NCI-H82 treated with DMSO at 0.1 percent for 48 hours (cell line): Measurements from ENCODE around the gene RAC2.

ENCODE experiments used
- DNase-seq: peaks from one replicate; lab custom pipeline; 2025; ENCODE audit not compliant: unreplicated experiment; lab: John Stamatoyannopoulos, UW

The RAC2 gene

DNA sequence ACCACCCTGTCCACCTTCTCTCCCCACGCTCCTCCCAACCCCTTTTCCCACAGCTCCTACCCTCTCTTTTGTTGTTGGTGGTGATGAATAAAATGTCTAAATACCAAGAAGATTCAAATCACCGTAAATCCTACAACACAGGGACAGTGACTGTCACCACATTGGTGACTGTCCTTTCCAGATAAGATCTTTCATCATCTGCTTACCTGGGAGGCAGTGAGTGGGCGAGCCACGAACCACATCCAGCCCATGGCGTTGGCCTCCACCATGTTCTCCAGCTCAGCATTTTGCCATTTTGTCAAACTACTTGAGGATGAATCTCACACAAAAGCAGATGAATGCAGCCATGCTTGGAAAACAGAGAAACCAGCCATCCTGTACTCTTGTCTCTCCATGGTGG is 31.6 kb upstream of the RAC2 start:
- no peak for DNase-seq

DNA sequence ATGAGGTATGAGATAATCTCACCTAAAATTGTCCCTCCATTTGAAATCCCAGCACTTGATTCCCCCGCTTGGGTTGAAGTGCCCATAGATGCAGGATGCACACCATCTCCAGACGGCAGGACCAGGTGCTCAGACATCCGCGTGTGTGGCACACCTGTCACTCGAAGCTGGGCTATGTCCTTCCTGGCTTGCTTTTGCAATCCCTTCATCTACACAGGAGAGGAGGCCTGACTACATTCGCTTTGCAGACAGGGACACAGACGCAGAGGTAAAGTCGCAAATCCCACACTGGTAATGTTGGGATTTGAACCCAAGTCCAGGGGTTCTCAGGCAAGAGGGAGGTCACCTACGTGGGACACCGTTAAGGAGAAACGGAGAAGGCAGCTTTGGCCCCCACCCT is 31.1 kb upstream of the RAC2 start:
- no peak for DNase-seq

DNA sequence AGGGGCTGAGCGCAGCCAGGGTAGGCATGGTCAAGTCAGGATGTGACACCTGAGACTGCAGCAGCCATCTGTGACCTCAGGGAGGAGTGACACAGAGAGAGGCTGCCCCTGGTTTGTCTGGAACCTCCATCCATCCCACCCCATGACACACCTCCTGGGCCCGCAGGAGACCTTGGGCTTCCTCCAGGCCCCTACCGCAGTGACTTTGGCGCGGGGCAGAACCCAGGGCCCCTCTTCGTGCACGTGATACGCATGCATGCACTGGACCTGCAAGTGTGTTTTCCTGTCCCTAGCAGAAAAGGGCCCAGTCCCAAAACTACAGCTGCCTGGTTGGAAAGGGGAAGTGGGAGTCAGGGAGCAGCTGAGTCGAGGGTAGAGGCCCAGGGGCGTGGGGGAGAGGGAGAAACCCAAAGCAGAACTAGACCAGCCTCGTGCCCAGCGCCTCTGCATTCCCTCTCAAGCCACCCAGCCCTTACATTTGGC is 30.4 kb upstream of the RAC2 start:
- DNase-seq = no peak

DNA sequence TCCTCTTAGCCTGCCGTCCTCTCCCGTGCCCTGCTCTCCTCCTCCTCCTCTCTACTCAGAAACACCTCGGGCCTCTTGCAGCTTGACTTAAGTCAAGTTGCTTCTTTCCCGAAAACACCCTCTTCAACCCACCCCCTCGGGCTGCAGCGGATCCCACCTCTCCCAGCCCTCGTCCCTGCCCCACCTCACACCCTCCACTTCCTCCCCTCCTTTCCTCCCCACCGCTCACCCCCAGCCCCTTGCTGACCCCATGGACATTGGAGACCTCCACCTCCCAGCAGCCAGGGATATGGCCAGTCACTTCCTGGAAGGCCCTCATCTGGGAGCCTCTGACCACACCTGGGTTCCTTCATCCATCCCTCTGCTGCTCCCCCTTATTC is 29.8 kb upstream of the RAC2 start:
- no peak for DNase-seq

DNA sequence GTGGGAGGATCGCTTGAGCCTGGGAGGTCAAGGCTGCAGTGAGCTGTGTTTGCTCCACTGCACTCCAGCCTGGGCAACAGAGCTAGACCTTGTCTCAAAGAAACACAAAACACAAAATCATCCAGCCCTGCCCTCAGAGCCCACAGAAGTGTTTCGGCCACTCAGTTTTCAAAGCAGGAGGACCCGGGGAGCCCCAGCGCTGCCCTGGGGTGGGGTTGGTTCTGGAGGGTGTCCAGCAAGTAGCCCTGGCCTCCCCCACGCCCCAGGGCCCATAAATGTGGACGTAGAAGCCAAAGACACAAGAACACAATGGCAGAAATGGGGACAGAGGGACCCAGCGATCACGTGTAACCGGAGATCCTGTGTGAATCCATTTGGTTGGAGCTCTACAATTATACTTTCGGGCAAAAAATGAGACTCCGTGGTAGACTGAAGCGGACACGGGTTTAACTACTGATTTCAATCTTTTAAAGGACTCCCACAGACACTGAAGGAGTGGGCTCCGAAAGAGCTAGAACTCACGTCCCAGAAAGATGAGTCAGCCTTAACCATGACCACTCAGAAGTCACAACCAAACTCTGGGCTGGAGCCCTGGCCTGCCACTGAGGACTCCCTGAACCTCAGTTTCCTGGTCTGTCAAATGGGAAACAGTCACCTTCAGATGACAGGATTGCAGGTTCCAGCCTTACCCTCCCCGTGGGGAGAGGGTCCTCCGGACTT is 29.2 kb upstream of the RAC2 start:
- no peak for DNase-seq

DNA sequence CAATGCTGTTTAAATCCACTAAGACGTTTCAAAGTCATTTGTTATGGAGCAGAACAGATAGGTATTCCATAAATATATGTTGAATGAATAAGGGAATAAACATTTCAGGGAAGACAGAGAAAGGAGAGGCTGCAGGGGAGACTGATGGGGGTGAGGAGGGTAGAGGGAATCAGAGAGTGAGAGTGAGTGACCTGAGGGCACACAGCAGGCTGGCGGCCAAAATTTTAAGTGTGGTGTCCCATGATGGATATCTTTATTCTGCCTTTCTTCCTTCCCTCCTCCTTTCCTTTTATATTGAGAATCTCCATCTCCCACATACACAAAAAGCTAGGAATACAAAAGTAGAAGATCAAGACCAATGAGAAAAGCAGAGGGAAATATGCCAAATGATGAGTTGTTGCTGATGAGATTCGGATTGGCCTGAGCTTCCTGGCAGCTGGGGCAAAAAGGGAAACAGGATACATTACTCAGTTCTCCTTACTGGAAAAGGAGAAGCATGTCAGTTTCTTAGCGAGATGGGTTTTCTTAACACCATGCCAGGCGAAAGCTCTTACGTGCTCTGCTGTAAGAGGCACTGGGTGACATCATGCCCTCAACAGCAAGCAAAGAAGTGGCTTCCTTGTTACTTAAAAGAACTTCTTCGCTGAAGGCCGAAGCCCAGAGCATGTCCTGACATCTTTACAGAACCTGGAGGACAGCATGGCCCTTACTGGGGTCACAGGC is 27.0 kb upstream of the RAC2 start:
- DNase-seq = no peak

DNA sequence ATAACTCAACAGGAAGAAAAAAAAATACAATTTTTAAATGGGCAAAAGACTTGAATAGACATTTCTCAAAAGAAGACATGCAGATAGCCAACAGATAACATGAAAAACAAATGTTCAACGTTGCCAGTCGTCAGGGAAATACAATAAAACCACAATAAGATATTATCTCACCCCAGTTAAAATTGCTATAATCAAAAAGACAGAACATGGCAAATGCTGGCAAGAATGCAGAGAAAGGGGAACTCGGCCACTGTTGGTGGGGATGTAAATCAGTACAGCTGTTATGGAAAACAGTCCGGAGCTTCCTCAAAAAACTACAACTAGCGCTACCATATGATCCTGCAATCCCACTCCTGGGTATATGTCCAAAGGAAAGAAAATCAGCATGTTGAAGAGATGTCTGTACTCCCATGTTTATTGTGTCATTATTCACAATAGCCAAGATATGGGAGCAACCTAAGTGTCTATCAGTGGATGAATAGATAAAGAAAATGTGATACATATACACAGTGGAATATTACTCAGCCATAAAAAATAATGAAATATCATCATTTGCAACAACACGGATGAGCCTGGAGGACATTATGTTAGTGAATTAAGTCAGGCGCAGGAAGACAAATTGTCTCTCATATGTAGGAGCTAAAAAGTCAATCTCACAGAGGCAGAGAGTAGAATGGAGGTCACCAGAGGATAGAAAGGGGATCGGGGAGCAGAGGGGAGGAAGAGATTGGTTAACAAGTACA is 26.0 kb upstream of the RAC2 start:
- DNase-seq = no peak

DNA sequence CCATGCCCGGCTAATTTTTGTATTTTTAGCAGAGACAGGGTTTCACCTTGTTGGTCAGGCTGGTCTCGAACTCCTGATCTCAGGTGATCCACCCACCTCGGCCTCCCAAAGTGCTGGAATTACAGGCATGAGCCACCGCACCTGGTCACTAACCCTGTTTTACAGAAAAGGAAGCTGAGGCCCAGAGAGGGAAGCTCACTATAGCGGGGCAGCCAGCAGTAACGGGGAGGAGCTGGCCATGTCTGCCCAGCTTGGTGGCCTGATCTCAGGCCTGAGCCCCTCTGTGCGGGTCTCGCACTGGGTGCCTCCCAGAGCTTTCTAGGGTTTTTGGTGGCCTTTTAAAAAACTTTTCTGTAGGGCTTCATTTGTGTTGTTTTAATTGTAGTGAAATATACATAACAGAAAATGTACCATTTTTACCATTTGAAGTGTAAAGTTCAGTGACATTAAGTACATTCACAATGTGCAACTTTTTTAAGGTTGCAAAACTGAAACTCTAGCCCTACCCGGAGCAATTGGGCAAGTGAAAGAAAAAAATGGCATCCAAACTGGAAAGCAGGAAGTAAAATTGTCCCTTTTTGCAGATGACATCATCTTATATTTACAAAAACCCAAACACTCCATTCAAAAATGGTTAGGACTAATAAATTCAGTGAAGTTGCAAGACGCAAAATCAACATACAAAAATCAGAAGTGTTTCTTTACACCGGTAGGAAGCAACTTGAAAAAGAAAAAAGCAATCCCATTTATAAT is 23.8 kb upstream of the RAC2 start:
- DNase-seq = no peak

DNA sequence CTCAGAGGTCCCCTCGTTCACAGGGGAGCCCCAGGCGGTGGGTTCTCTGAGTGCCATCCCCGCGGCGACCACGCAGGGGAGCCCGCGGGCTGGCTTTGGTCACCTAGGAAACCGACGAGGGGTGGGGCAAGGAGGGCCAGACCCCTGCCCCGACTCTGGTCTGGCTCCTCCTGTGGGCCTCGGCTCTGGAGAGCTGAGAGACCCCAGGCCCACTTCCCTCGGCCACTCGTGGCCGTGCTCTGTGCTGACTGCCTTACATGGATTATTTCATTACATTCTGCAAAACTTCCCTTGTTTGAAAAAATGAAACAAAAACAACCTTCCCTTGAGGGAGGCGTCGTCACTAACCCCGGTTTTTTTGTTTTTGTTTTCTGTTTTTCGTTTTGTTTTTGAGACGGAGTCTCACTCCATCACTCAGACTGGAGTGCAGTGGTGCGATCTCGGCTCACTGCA is 23.1 kb upstream of the RAC2 start:
- no peak for DNase-seq

DNA sequence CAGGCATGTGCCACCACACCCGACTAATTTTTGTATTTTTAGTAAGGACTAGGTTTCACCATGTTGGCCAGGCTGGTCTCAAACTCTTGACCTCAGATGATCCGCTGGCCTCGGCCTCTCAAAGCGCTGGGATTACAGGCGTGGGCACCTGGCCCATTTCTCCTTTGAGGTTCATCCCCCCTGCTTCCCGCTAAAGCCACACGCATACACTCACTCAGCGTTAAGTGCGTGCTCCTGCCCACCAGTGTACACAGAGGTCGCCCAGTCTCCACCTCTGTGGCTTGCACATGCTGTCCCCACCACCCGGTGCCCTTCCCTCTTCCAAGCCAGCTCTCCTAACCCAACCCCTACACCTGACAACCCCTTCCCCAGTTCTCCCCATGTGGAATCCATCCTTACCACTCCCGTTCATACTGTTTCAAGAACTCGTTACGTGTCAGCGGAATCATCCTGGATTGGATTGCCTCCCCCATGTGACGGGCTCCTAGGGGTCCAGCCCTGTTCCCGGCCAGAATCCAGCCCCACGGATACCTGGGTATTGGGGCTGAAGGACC is 22.6 kb upstream of the RAC2 start:
- no peak for DNase-seq

DNA sequence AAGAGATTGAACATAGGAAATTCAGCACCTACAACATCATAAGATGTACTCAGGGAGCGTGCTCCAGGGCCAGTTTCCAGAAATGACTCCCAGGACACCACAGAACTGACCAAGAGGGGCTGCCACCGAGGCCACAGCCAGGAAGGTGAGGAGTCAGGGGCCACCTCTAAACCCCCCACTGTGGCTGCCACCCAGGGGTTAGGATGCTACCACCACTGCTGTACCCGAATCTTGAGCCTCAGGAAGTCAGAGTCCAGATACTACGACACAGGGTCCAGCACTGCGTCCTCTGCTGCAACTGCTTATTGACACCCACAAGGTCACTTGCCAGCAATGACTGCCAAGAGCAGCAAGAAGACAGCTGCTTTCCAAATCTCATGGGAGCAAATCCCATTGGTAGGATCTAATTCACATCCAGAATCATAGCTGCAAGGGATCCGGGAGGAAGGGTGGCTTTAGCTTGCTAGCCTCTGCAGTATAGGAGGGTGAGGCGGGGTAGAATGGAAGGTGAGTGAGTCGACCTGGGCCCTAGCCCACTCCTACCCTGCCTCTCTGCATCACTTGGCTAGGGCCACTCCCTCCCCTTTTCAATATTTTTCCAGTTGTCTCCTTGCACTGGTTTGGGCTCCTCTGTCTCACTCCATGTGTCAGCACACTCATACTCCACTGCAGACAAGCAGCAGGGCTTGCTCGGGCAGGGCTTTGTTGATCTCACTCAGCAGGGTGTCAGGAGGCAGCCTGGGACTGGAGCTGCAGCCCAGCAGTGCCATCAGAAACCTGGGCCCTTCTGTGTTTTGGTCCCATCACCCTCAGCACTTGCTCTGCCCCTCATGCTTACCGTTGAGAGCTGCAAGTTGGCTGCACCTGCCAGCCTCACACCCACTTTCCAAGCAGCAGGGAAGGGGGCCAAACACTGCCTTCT is 20.2 kb upstream of the RAC2 start:
- DNase-seq = no peak

DNA sequence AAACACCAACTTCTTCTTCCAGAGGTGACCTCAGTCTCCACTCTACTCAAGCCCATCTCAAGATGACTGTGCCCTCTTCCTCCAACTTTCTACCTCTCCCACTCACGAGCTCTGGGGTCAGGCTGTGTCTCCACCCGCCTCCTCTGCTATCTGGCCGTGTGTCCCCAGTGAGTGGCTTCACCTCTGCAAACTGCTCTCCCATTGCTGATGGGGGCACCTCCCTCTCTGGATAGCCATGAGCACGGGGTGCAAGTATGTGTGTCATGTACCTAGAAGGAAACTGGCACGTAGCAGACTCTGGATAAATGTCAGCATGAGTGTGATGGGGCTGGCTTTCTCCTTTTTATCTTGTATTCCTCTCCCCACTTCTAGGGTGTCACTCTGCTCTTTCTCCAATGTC is 18.3 kb upstream of the RAC2 start:
- no peak for DNase-seq

DNA sequence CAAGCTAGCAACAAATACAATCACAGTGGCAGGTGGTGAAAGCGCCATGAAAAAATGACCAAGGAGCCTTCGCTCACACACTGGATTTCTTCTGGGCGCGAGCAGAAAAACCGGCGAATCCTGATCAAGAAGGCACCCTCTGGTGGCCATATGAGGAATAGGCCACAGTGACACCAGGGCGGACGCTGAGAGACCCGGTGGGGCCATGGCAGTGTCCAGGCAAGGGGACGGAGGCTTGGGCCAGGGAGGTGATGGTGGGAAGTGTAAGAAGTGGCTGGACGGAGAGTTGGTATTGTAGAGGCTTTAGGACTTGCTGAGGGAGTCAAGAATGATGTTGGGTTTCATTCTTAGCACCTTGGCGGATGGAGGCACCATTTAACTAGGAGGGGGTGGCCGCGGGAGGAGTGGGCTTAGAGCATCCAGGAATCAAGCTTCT is 16.9 kb upstream of the RAC2 start:
- no peak for DNase-seq

DNA sequence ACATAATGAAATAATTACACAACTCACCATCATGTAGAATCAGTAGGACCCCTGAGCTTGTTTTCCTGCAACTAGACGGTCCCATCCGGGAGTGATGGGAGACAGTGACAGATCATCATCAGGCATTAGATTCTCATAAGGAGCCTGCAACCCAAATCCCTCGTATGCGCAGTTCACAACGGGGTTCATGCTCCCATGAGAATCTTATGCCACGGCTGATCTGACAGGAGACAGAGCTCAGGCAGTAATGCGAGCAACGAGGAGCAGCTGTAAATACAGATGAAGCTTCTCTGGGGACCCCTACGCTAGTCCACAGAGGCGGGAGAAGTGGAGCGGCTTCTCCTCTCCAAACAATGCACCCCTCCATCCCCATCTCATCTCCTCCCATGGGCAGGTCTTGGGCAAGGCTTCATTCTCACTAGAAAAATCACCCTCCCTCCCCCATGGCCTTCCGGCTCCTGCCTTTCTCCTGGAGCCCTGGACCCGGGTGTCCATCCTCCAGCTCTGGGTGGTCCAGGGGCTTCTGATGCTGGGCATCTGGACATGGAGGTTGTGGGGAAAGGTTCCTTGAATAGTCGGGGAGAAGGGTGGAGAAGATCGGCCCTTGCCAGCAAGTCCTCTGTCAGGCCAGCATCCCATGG is 16.2 kb upstream of the RAC2 start:
- DNase-seq = no peak

DNA sequence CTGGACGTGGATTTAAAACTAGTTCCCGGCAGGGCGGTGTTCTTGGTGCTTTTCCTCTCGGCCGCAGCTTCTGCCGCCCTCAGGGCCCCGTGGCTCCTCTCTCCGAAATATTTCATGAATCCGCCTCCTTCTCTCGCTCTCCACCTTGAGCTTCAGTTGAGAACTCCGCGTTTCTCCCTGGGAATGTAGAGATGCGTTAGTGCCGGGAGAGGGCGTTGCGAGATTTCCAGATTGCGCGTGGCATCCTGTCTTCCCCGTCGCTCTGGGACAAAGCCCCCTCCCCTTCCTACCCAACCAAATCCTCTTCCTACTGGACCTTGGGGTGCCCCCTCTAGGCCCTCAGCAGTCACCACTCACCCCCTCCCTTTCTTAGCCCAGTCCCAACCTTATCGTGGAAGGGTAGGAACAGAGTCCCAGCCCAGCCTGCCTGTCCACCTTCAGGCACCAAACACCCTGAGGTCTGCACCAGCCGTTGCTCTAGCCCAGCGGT is 15.5 kb upstream of the RAC2 start:
- no peak for DNase-seq

DNA sequence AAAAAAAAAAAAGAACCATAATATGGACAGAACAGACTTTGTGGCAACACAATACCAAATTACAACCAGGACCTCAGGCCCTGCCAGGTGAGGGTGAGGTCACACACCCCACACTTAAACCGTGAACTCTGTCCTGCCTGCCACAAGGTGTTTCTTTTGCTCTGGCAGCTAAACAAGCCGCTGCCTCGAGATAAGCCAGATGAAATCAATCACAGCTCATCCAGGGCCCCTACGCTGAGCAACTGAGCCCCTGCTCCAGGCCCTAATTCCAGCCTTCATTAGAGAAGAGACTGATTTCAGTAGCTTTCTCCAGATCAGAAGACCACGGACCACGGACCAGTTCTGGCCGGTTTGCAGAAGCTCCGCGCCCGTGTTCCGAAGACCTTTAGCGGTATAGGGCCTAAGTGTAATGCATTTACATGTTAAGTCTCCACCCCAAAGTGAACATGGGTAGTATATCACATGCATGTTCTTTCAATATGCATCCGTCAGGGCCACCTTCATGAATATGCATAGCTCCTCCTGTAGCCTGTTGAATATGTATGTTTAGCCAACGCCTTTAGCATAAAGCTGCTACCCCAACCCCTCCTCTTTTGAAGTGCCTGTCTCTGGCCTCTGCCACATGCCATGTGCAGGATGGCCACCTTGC is 14.8 kb upstream of the RAC2 start:
- DNase-seq = no peak

DNA sequence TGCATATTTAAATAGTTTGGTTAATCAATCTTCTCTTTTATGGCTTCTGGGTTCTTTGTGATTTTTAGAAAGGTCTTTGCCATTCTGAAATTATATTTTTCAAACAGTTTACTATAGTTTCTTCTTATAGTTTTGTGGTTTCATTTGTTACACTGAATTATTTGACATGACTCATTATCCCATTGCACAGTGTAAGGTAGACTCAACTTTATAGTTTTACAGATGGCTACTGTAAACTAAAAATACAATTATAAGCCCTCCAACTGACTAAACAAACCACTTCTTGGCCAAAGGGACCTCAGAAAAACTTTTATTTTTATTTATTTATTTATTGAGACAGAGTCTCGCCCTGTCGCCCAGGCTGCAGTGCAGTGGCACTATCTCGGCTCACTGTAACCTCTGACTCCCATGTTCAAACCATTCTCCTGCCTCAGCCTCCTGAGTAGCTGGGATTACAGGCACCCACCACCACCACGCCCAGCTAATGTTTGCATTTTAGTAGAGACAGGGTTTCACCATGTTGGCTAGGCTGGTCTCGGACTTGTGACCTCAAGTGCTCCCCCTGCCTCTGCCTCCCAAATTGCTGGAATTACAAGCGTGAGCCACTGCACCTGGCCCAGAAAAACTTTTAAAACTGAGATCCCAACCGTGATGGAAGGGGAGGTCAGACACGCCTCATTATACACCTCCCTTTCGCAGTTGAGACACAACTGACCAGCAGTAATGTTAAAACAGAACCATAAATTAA is 14.1 kb upstream of the RAC2 start:
- no peak for DNase-seq
